Measurements from ENCODE around the gene DCAF8.

Gene DCAF8

DNA sequence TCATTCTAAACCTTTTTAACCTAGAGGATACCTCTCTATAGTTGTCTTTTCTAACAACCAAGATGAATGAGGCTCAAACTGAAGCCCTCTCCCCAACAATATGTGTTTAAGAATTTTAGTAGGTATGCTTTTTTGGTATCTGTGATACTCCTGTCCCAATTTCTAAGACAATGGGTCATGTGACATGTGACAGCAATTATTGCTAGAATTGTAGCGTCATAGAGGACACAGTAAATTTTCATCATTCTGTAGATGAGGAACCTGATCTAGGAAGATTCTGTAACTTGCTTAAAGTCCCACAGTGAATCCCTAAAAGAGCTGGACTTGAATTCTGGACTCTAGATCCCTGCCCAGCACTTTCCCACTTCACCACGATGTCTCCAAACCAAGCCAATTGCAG lies 83.6 kb downstream of the DCAF8 start:
- H3K79me2 ChIP-seq (ENCODE audit: low read length): no peaks in the 10 kb centered on the region
- no peaks in the 10 kb centered on the region for H4K20me1 ChIP-seq (ENCODE audit: insufficient read depth, low read length)
- H3K4me3 ChIP-seq (ENCODE audit: low read length): no peak overlapping the region
- no peaks in the 10 kb centered on the region for H3K36me3 ChIP-seq (replicated peaks; ENCODE audit: insufficient read depth, low read length)
- no peak overlapping the region for H2AFZ ChIP-seq (ENCODE audit: low read length)
- H3F3A ChIP-seq (ENCODE audit: insufficient read depth, low read length): no peaks in the 10 kb centered on the region
- H3K9me3 ChIP-seq (replicated peaks; ENCODE audit: insufficient read depth, low read length): no peaks in the 10 kb centered on the region
- no peaks in the 10 kb centered on the region for H3K4me1 ChIP-seq (ENCODE audit: low read length)
- no peak for DNase-seq
- H3K27me3 ChIP-seq (replicated peaks; ENCODE audit: insufficient read depth, low read length): no peaks in the 10 kb centered on the region
- no peak overlapping the region for H3K27ac ChIP-seq (ENCODE audit: low read length)
- TF ChIP-seq, protein P1, sequence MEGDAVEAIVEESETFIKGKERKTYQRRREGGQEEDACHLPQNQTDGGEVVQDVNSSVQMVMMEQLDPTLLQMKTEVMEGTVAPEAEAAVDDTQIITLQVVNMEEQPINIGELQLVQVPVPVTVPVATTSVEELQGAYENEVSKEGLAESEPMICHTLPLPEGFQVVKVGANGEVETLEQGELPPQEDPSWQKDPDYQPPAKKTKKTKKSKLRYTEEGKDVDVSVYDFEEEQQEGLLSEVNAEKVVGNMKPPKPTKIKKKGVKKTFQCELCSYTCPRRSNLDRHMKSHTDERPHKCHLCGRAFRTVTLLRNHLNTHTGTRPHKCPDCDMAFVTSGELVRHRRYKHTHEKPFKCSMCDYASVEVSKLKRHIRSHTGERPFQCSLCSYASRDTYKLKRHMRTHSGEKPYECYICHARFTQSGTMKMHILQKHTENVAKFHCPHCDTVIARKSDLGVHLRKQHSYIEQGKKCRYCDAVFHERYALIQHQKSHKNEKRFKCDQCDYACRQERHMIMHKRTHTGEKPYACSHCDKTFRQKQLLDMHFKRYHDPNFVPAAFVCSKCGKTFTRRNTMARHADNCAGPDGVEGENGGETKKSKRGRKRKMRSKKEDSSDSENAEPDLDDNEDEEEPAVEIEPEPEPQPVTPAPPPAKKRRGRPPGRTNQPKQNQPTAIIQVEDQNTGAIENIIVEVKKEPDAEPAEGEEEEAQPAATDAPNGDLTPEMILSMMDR (IDR thresholded peaks at IDR 0.05; ENCODE audit: low read length): no peak
- TF ChIP-seq EZH2 (optimal IDR thresholded peaks at IDR 0.05; ENCODE audit: low read depth, low read length): no peak
- TF ChIP-seq EZH2phosphoT487 (IDR thresholded peaks at IDR 0.05; ENCODE audit: low read length): no peak
- no peak overlapping the region for H3K4me2 ChIP-seq (ENCODE audit: low read depth, low read length)
- no peak overlapping the region for H3K9ac ChIP-seq (ENCODE audit: low read length)
- no peaks in the 10 kb centered on the region for H3K9me2 ChIP-seq (replicated peaks; ENCODE audit: insufficient read depth, low read length)

DNA sequence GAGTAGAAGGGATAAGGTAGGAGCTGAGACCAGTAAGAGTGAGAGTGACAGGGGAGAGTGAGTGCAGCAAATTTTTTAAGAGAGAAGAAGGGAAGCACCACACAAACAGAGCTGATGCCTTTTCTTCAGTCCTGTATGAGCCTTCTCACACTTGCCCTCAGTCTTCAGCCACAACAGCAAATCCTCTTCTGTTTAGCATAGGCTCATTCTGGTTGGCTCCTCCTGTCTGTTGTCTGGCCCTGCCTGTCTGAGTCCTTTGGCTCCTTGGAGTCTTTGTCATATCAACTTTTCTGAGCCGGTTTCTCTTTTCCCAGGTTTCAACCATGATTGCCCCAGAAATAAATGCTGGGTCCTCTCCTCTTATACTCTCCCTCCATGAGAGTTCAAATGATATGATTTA lies 84.7 kb downstream of the DCAF8 start:
- H3K27me3 ChIP-seq (replicated peaks; ENCODE audit: insufficient read depth, low read length): no peaks in the 10 kb centered on the region
- H3K79me2 ChIP-seq (ENCODE audit: low read length): no peaks in the 10 kb centered on the region
- no peak for DNase-seq
- no peaks in the 10 kb centered on the region for H4K20me1 ChIP-seq (ENCODE audit: insufficient read depth, low read length)
- no peaks in the 10 kb centered on the region for H3K36me3 ChIP-seq (replicated peaks; ENCODE audit: insufficient read depth, low read length)
- H3K27ac ChIP-seq (ENCODE audit: low read length): no peak overlapping the region
- H3K4me2 ChIP-seq (ENCODE audit: low read depth, low read length): no peak overlapping the region
- no peaks in the 10 kb centered on the region for H3K9me2 ChIP-seq (replicated peaks; ENCODE audit: insufficient read depth, low read length)
- no peak overlapping the region for H3K9ac ChIP-seq (ENCODE audit: low read length)
- H3F3A ChIP-seq (ENCODE audit: insufficient read depth, low read length): no peaks in the 10 kb centered on the region
- no peaks in the 10 kb centered on the region for H3K4me1 ChIP-seq (ENCODE audit: low read length)
- no peak overlapping the region for H2AFZ ChIP-seq (ENCODE audit: low read length)
- no peaks in the 10 kb centered on the region for H3K9me3 ChIP-seq (replicated peaks; ENCODE audit: insufficient read depth, low read length)
- H3K4me3 ChIP-seq (ENCODE audit: low read length): no peak overlapping the region
- no peak for TF ChIP-seq EZH2 (optimal IDR thresholded peaks at IDR 0.05; ENCODE audit: low read depth, low read length)
- TF ChIP-seq, protein P1 (IDR thresholded peaks at IDR 0.05; ENCODE audit: low read length): no peak
- no peak for TF ChIP-seq EZH2phosphoT487 (IDR thresholded peaks at IDR 0.05; ENCODE audit: low read length)

DNA sequence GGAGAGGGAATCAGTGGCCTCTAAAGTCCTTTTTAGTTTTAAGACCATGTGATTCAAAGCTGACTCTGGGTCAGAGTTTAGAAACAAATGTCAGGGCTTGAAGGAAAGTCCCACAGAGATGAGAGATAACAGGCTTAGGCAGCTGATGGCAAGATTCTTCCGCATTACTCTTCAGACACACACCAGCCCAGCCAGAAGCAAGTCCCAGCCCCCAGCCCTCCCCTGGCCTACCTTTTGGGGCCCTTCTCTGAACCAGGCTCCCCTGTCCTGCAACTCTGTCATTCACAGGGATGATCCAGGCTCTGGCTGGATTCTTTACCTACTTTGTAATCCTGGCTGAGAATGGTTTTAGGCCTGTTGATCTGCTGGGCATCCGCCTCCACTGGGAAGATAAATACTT lies 85.1 kb downstream of the DCAF8 start:
- no peaks in the 10 kb centered on the region for H3F3A ChIP-seq (ENCODE audit: insufficient read depth, low read length)
- no peak for TF ChIP-seq EZH2phosphoT487 (IDR thresholded peaks at IDR 0.05; ENCODE audit: low read length)
- TF ChIP-seq EZH2 (optimal IDR thresholded peaks at IDR 0.05; ENCODE audit: low read depth, low read length): no peak
- TF ChIP-seq, protein P1 (IDR thresholded peaks at IDR 0.05; ENCODE audit: low read length): no peak
- H2AFZ ChIP-seq (ENCODE audit: low read length): no peak overlapping the region
- no peaks in the 10 kb centered on the region for H3K9me2 ChIP-seq (replicated peaks; ENCODE audit: insufficient read depth, low read length)
- no peaks in the 10 kb centered on the region for H3K36me3 ChIP-seq (replicated peaks; ENCODE audit: insufficient read depth, low read length)
- DNase-seq: no peak
- no peaks in the 10 kb centered on the region for H3K27me3 ChIP-seq (replicated peaks; ENCODE audit: insufficient read depth, low read length)
- no peak overlapping the region for H3K4me2 ChIP-seq (ENCODE audit: low read depth, low read length)
- H3K9me3 ChIP-seq (replicated peaks; ENCODE audit: insufficient read depth, low read length): no peaks in the 10 kb centered on the region
- no peak overlapping the region for H3K27ac ChIP-seq (ENCODE audit: low read length)
- no peaks in the 10 kb centered on the region for H4K20me1 ChIP-seq (ENCODE audit: insufficient read depth, low read length)
- H3K79me2 ChIP-seq (ENCODE audit: low read length): no peaks in the 10 kb centered on the region
- H3K9ac ChIP-seq (ENCODE audit: low read length): no peak overlapping the region
- no peak overlapping the region for H3K4me3 ChIP-seq (ENCODE audit: low read length)
- H3K4me1 ChIP-seq (ENCODE audit: low read length): no peaks in the 10 kb centered on the region

All from MM.1S (cell line).